Smooth muscle cell (in vitro differentiated cells): Measurements from ENCODE around the gene PLEKHG3. TPM values are rescaled to one million over a fixed set of nuclear protein-coding genes. Genes with fewer than 3 reads are reported as not detected.

Experiments
- DNase-seq: peaks from one replicate; lab custom pipeline; 2025; ENCODE audit not compliant: unreplicated experiment; lab: John Stamatoyannopoulos, UW
- H2AFZ ChIP-seq: fragments of 200-600 bp; sonication (generic); 2 replicates; pipeline ENCODE4 v1.6.0; 2016; ENCODE audit warnings: antibody characterized with exemption, low read depth, mild to moderate bottlenecking
- H3F3A ChIP-seq: fragments of 200-600 bp; sonication (generic); 2 replicates; pipeline ENCODE4 v1.6.0; 2017; ENCODE audit warnings: antibody characterized with exemption, low read depth
- H3K27ac ChIP-seq: fragments of 200-600 bp; sonication (generic); 2 replicates; pipeline ENCODE4 v1.5.1; 2016; ENCODE audit warnings: low read depth, mild to moderate bottlenecking
- H3K27me3 ChIP-seq: fragments of 200-600 bp; sonication (generic); 2 replicates; pipeline ENCODE4 v1.6.1; 2016; ENCODE audit warnings: low read depth, mild to moderate bottlenecking
- H3K36me3 ChIP-seq: fragments of 200-600 bp; sonication (generic); 2 replicates; pipeline ENCODE4 v1.5.1; 2016; ENCODE audit warnings: low read depth
- H3K4me1 ChIP-seq: fragments of 200-600 bp; sonication (generic); 2 replicates; pipeline ENCODE4 v1.5.1; 2016; ENCODE audit warnings: low read depth
- H3K4me2 ChIP-seq: fragments of 200-600 bp; sonication (generic); 2 replicates; pipeline ENCODE4 v1.6.0; 2016; ENCODE audit warnings: mild to moderate bottlenecking
- H3K4me3 ChIP-seq: fragments of 200-600 bp; sonication (generic); 2 replicates; pipeline ENCODE4 v1.5.1; 2016; ENCODE audit warnings: mild to moderate bottlenecking
- H3K79me2 ChIP-seq: fragments of 200-600 bp; sonication (generic); 2 replicates; pipeline ENCODE4 v1.6.0; 2016; ENCODE audit warnings: low read depth, mild to moderate bottlenecking
- H3K9ac ChIP-seq: fragments of 200-600 bp; sonication (generic); 2 replicates; pipeline ENCODE4 v1.6.0; 2016; ENCODE audit warnings: low read depth
- H3K9me3 ChIP-seq: fragments of 200-600 bp; sonication (generic); replicated peaks from 2 replicates; pipeline ENCODE4 v1.5.1; 2016; ENCODE audit warnings: low read depth
- H4K20me1 ChIP-seq: fragments of 200-600 bp; sonication (generic); 2 replicates; pipeline ENCODE4 v1.6.0; 2016; ENCODE audit warnings: low read depth
- WGBS: methylation state at CpG from one replicate; pipeline ENCODE4 v1.1.7; 2016; ENCODE audit warnings: low lambda C conversion rate; 5-methylcytosine and 5-hydroxymethylcytosine counted together
- polyA plus RNA-seq: library from polyadenylated mRNA; unstranded; fragments of >200 nt; fragmentation: Nextera tagmentation; extraction: Ambion mirVana; gene quantifications from 2 replicates; pipeline ENCODE4 v1.2.1, GENCODE V29; 2016
- total RNA-seq: library from RNA; depleted of rRNA; stranded (reverse); fragments of >200 nt; gene quantifications from 2 replicates; pipeline ENCODE4 v1.2.3, GENCODE V29; 2014
- TF ChIP-seq, protein P1 (sequence below): fragments of 200-600 bp; sonication (generic); IDR thresholded peaks from 2 replicates; pipeline ENCODE4 v1.5.1; 2017; ENCODE audit warnings: borderline replicate concordance, mild to moderate bottlenecking, antibody characterized with exemption; ENCODE audit not compliant: insufficient read depth, poor library complexity, severe bottlenecking

PLEKHG3 gene
- total and polyA plus RNA-seq, 2 experiments from 2014 or later: 17.6 to 18.3 TPM

GRCh38 chr14:64698903-64699302 lies 5.3 kb upstream of the PLEKHG3 start:
- Histone ChIP-seq H3K4me2 (no peak overlapping the region), H3K79me2 (no peaks in the 10 kb centered on the region), H3F3A (peaks cover 2% of the 10 kb centered on the region), H3K27ac (no peak overlapping the region), H4K20me1 (no peaks in the 10 kb centered on the region), H3K9me3 (no peaks in the 10 kb centered on the region), H3K4me1 (peaks cover 34% of the 10 kb centered on the region), H3K9ac (no peak overlapping the region), H3K27me3 (no peaks in the 10 kb centered on the region), H2AFZ (peak overlapping the region; percentile 13), H3K36me3 (no peaks in the 10 kb centered on the region), H3K4me3 (no peak overlapping the region)
- TF ChIP-seq, protein P1, sequence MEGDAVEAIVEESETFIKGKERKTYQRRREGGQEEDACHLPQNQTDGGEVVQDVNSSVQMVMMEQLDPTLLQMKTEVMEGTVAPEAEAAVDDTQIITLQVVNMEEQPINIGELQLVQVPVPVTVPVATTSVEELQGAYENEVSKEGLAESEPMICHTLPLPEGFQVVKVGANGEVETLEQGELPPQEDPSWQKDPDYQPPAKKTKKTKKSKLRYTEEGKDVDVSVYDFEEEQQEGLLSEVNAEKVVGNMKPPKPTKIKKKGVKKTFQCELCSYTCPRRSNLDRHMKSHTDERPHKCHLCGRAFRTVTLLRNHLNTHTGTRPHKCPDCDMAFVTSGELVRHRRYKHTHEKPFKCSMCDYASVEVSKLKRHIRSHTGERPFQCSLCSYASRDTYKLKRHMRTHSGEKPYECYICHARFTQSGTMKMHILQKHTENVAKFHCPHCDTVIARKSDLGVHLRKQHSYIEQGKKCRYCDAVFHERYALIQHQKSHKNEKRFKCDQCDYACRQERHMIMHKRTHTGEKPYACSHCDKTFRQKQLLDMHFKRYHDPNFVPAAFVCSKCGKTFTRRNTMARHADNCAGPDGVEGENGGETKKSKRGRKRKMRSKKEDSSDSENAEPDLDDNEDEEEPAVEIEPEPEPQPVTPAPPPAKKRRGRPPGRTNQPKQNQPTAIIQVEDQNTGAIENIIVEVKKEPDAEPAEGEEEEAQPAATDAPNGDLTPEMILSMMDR: no peak
- no peak for DNase-seq
- 49% methylated on average over 7 of the region's 7 CpGs for WGBS

- Histone ChIP-seq H3K36me3 (no peaks in the 10 kb centered on the region), H3K27ac (no peak overlapping the region), H3K4me1 (peaks cover 39% of the 10 kb centered on the region), H3K79me2 (peaks cover 10% of the 10 kb centered on the region), H3K9me3 (no peaks in the 10 kb centered on the region), H3K4me2 (no peak overlapping the region), H2AFZ (no peak overlapping the region), H3K27me3 (no peaks in the 10 kb centered on the region), H3K4me3 (no peak overlapping the region), H3K9ac (no peak overlapping the region), H4K20me1 (no peaks in the 10 kb centered on the region), H3F3A (peaks cover 6% of the 10 kb centered on the region)
- TF ChIP-seq, protein P1: no peak
- no peak for DNase-seq
- 90% methylated on average over 2 of the region's 2 CpGs for WGBS
Measured at GRCh38 chr14:64700290-64700689, 3.9 kb upstream of the PLEKHG3 start.

DNA sequence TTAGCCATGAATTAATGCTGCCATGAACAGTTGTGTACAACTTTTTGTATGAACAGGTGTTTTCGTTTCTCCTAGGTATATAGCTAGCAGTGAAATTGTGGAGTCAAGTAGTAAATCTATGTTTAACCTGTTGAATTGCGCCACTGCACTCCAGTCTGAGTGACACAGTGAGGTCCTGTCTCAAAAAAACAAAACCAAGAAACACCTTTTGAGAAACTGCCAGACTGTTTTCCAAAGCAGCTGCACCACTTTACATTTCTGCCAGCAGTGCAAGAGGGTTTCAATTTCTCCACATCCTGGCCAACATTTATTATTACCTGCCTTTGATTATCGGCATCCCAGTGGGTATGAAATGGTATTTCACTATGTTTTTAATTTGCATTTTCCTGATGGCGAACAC lies 3.3 kb upstream of the PLEKHG3 start:
- peaks cover 12% of the 10 kb centered on the region for H3K79me2 ChIP-seq
- no peaks in the 10 kb centered on the region for H3K27me3 ChIP-seq
- H3F3A ChIP-seq: peaks cover 12% of the 10 kb centered on the region
- DNase-seq: no peak
- TF ChIP-seq, protein P1: no peak
- H3K4me1 ChIP-seq: peaks cover 45% of the 10 kb centered on the region
- 89% methylated on average over 4 of the region's 4 CpGs for WGBS
- no peak overlapping the region for H3K27ac ChIP-seq
- H3K36me3 ChIP-seq: no peaks in the 10 kb centered on the region
- H3K4me3 ChIP-seq: no peak overlapping the region
- H2AFZ ChIP-seq: no peak overlapping the region
- H4K20me1 ChIP-seq: peaks cover 5% of the 10 kb centered on the region
- no peak overlapping the region for H3K9ac ChIP-seq
- no peaks in the 10 kb centered on the region for H3K9me3 ChIP-seq
- H3K4me2 ChIP-seq: no peak overlapping the region

- TF ChIP-seq, protein P1: no peak
- DNase-seq: no peak
- H3K27me3 ChIP-seq: no peaks in the 10 kb centered on the region
- H4K20me1 ChIP-seq: peaks cover 12% of the 10 kb centered on the region
- 75% methylated on average over 1 of the region's 1 CpG for WGBS
- H3K9me3 ChIP-seq: no peaks in the 10 kb centered on the region
- H3K79me2 ChIP-seq: peaks cover 12% of the 10 kb centered on the region
- no peak overlapping the region for H3K27ac ChIP-seq
- H3K4me1 ChIP-seq: peaks cover 52% of the 10 kb centered on the region
- no peak overlapping the region for H3K4me2 ChIP-seq
- H3K36me3 ChIP-seq: no peaks in the 10 kb centered on the region
- H3F3A ChIP-seq: peaks cover 15% of the 10 kb centered on the region
- no peak overlapping the region for H3K9ac ChIP-seq
- no peak overlapping the region for H3K4me3 ChIP-seq
- no peak overlapping the region for H2AFZ ChIP-seq
Measured at GRCh38 chr14:64701660-64702059, 2.6 kb upstream of the PLEKHG3 start.
